Hepatocyte (in vitro differentiated cells): ENCODE measurements around the gene SH3RF3.

ENCODE experiments used
- EZH2 ChIP-seq: fragments of 200-600 bp; sonication (generic); IDR thresholded peaks from 2 replicates; pipeline ENCODE4 v1.6.1; 2016; ENCODE audit warnings: antibody characterized with exemption, mild to moderate bottlenecking, borderline replicate concordance
- EZH2phosphoT487 ChIP-seq: fragments of 200-600 bp; sonication (generic); IDR thresholded peaks from one replicate; pipeline ENCODE4 v1.6.1; 2018; ENCODE audit warnings: antibody characterized with exemption, mild to moderate bottlenecking, low read depth, moderate library complexity; ENCODE audit not compliant: unreplicated experiment, severe bottlenecking
- TF ChIP-seq, protein P1 (sequence below): fragments of 200-600 bp; sonication (generic); IDR thresholded peaks from 2 replicates; pipeline ENCODE4 v1.5.1; 2016; ENCODE audit warnings: antibody characterized with exemption, mild to moderate bottlenecking; ENCODE audit not compliant: poor library complexity

DNA sequence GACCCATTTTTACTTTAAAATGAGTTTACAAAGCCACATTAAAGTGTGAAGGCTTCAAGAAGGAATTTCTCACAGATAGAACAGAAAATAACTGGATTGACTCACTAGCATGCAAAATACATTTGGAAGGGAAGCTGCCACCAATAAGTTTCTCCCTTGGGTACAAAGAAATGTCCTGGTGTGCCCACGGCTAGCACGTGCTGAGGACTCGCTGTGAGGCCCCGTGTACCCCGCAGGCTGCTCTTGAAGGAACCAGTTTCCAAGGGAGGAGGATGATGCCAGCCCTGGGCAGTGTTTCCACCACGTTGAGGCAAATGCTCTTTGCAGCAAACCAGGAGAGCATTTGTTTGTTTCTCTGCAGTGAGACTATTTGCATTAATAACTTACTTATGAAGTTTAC, 207.3 kb downstream of the SH3RF3 start:
- TF ChIP-seq, protein P1, sequence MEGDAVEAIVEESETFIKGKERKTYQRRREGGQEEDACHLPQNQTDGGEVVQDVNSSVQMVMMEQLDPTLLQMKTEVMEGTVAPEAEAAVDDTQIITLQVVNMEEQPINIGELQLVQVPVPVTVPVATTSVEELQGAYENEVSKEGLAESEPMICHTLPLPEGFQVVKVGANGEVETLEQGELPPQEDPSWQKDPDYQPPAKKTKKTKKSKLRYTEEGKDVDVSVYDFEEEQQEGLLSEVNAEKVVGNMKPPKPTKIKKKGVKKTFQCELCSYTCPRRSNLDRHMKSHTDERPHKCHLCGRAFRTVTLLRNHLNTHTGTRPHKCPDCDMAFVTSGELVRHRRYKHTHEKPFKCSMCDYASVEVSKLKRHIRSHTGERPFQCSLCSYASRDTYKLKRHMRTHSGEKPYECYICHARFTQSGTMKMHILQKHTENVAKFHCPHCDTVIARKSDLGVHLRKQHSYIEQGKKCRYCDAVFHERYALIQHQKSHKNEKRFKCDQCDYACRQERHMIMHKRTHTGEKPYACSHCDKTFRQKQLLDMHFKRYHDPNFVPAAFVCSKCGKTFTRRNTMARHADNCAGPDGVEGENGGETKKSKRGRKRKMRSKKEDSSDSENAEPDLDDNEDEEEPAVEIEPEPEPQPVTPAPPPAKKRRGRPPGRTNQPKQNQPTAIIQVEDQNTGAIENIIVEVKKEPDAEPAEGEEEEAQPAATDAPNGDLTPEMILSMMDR = no peak
- TF ChIP-seq EZH2 (no peak), EZH2phosphoT487 (no peak)
